HK-2 (cell line): ENCODE results near the gene GSG1L.
"Not testable (repeated sequence)": the region's sequence is repeated elsewhere in the genome, so short reads cannot be mapped to it uniquely, and the experiment has no call there.

Experiments used
- DNase-seq: peaks from one replicate; pipeline ENCODE4 v3.0.0-alpha.2; 2018; ENCODE audit not compliant: unreplicated experiment

Gene GSG1L

GRCh38 chr16:27903046-27903655 is 160.4 kb downstream of the GSG1L start:
- no peak for DNase-seq

DNA sequence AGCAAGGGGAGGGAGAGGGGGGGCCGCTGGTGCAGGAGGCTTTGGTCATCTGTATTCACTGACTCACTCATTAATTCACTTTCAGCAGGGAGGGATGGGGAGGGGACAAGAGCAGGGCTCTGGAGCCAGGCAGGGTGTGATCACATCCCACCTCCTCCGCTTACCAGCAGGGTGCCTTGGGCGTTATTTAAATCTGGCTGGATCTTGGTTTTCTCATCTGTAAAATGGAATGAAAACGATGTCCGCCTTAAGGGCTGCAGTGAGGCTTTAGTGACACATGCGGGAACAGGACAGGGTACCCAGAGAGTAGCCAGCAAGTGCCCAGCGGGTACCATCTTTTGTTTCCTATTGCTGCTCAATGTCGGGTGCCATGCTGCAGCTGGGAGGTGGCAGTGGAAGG is 161.0 kb downstream of the GSG1L start:
- DNase-seq, result no peak

- DNase-seq, result no peak
Observed at GRCh38 chr16:27901956-27902355, 161.6 kb downstream of the GSG1L start.

- DNase-seq, result no peak
Observed at GRCh38 chr16:27899736-27900135, 163.8 kb downstream of the GSG1L start.

- DNase-seq, result no peak
Observed at GRCh38 chr16:27894386-27894785, 169.1 kb downstream of the GSG1L start.

DNA sequence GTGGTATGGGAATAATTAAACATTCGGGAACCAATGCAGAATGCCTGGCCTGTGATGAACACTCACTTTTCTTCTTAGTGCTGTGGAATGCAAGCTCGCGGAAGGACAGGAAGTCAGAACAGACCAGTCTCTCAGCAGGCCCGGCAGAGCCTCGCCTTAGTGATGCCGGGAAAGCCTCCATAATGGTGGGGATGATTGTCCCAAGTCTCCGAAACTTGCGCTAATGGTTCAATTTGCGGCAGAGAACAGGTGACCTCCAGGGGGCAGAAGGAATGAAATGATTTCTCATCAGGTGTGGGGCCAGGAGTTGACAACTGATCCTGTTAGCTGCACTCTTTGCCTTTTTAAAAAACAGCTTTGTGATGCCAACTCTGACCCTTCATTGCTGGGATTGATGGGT is 170.6 kb downstream of the GSG1L start:
- no peak for DNase-seq

GRCh38 chr16:27890866-27891265 is 172.6 kb downstream of the GSG1L start:
- DNase-seq, result no peak

- no peak for DNase-seq
Observed at GRCh38 chr16:27890006-27890405, 173.5 kb downstream of the GSG1L start.

DNA sequence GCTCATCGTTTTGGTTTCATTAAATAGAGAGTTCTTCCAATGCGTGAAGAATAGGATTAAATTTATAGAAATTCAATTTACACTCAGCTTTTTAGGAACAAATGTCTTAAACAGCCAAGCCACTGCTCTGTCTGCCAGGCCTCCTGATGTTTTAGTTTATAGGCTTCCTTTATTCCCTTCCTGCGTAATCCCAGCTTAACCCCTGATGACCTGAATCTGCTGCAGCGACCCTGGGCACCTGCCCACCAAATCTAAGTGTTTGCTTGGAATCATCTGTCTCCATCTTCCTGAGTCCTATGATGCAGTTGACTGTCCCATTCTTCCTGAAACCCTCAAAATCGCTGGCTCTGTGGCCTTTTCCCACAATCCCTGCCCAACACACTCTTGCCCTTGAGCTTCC is 179.9 kb downstream of the GSG1L start:
- DNase-seq, result no peak

GRCh38 chr16:27880287-27880686 is 183.2 kb downstream of the GSG1L start:
- no peak for DNase-seq

DNA sequence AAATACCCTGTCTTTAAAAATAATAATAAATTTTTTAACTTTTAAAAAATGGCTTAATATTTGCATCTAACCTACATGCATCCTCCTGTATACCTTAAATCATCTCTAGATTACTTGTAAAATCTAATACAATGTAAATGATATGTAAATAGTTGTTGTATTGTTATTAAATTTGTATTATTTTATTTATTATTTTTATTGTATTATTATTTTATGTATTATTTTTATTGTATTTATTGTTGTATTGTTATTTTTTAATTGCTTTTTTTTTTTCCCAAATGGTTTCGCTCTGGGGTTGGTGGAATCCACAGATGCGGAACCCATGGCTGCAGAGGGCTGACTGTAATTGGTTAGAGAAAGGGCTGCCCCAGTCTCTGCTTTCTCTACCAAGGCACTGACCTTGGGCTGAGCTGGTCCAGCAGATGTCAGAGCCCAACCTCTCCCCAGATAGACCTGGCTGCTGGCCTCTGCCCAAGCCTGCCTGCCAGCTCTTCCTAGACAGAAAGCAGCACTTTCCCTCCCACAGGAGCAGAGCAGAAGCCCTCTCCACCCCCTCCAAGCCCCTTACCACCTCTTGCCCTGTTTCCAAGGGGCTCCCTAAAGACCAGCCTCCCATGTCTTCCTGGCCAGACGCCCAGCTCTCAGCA is 183.8 kb downstream of the GSG1L start:
- DNase-seq, result no peak

DNA sequence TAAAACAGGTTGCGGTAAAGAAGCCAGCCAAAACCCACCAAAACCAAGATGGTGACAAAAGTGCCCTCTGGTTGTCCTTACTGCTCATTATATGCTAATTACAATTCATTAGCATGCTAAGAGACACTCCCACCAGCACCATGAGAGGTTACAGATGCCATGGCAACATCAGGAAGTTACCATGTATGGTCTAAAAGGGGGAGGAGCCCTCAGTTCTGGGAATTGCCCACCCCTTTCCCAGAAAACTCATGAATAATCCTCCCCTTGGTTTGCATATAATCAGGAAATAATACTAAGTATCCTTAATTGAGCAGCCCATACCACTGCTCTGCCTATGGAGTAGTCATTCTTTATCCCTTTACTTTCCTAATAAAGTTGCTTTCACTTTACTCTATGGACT is 190.9 kb downstream of the GSG1L start:
- DNase-seq, result not testable (repeated sequence)

- no peak for DNase-seq
Observed at GRCh38 chr16:27870116-27870798, 193.3 kb downstream of the GSG1L start.

- DNase-seq, result no peak
Observed at GRCh38 chr16:27869411-27869810, 194.1 kb downstream of the GSG1L start.

DNA sequence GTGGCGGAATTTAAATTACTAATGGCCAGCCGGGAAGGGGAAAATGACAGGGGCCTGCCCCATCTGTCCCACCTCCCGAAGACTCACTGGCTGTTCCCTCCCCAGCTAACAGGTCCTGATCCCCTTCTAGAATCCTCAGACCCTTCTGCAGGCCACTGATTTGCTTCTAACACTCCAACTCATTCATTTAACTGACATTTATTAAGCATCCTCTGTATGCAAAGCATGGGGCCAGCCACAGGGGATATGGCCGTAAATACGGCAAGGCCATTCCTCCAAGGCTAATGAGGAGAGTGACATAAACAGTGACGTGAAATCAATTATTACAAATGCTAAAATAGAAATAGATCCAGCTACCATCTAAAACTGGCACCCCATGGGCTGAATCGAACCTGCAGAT is 195.3 kb downstream of the GSG1L start:
- DNase-seq, result no peak

- peak; percentile 75 for DNase-seq
Observed at GRCh38 chr16:27867122-27868110, 196.1 kb downstream of the GSG1L start.

DNA sequence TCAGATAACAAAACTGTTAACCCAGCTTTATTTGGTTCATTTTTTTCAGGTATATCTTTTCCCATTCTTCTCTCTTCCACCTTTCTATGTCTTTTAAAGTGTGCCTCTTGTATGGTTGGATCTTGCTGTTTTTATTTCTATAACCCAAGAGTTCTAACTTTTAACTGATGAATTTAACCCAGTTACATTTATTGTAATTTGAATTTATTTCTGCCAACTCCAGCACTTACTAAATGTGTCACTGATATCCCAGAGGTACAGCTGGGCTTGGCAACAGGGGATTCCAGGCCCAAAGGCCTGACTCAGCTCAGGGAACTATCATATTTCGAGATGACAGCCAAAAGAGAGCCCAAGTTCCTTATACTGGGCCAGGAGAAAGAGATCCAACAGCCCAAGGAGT is 200.1 kb downstream of the GSG1L start:
- DNase-seq, result no peak

GRCh38 chr16:27862953-27863352 is 200.6 kb downstream of the GSG1L start:
- DNase-seq, result no peak

DNA sequence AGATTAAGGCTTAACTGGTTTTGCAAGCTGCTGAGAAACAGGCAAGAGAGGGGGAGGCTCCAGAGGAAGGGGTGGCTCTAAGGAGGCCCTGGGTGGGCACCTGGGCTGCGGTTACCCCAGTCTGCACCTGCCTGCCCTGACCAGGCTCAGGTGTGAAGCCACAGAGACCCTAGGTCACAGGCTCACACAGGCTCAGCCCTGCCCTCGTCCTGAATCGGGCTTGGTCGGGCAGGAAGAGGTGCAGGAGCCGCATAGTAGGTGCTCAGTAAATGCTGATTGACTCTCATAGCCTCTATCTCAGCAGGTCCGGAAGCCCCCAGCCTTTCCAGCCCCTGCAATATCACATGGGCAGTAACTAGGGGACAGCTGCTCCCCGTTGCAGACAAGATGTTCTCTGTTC is 203.4 kb downstream of the GSG1L start:
- no peak for DNase-seq

DNA sequence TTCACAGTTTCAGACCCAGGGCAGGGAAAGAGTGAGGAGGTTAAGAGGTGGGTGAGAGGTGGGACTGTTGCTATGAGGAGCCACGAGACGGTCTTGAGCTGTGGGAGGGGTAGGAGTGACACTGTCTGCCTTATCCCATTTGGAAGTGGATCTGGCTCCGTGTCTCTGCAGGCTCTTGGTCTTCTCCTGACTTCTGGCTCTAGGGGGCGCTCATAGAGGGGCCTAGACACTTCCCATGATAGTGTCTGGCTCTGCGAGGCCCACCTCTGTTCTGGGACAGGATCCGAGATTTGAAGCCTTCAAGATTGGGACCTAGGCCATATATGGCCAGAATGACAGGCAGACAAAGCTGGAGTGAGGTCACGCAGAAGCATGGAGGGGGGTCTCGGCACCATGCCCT is 204.5 kb downstream of the GSG1L start:
- no peak for DNase-seq

DNA sequence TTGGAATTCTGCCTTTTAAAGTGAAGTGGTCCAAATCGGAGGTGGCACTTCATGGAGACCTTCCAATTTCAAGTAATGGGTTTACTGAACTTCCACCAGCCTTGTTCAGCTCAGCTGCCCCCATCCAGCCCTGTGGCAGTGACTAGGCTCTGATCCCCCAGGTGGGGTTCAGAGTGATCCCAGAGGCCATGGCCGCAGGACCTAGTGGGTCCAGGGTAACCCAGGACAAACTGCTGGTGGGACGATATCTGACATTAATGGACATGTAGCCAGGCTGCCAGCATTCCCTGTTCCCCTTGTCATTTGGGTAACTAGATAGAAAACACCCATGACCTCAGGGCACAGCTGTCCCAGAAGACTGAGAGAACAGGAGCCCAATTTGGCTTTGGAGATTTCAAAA is 209.9 kb downstream of the GSG1L start:
- no peak for DNase-seq

- DNase-seq, result no peak
Observed at GRCh38 chr16:27853101-27853500, 210.4 kb downstream of the GSG1L start.
